ENCODE results near the gene FGFR2. TPM values are rescaled to one million over a fixed set of nuclear protein-coding genes. Genes with fewer than 3 reads are reported as not detected.

Gene FGFR2
- polyA plus RNA-seq, 4 donors = 1.1 to 31.2 (median 2.6) TPM

DNA sequence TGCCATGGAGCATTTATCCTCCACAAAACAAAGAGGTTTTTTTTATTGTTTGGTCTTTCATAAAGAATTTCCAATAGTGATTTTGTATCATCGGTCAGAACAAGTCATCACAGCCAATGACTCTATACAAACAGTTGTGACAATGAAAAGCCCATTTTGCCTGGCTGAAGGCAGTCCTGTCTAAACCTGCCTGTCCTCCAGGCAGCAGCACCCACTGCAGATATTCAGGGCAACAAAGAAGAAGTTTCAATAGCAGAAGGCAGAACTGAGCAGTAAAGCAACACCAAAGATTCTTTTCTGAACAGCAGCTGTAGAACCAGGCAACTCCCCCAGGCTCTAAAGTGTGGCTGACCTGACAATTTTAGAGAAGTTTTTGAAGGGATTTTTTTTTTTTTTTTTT is 169.4 kb downstream of the FGFR2 start:
- no peak for FAIRE-seq

More for the DNA sequence above, 169.4 kb downstream of the FGFR2 start:
- no peaks in the 10 kb centered on the region for H3K36me3 ChIP-seq (ENCODE audit: control insufficient read depth in 3 of 3, insufficient read depth in 2 of 3, low read depth in 1 of 3, low read length in 3 of 3)
- H3K4me3 ChIP-seq (ENCODE audit: low read depth in 1 of 3, low read length in 3 of 3) = no peak overlapping the region
- H3K27ac ChIP-seq (ENCODE audit: low read depth in 1 of 3, low read length in 2 of 3) = no peak overlapping the region
- H3K27me3 ChIP-seq (ENCODE audit: control insufficient read depth in 3 of 3, insufficient read depth in 3 of 3, low read length in 3 of 3) = no peaks in the 10 kb centered on the region
- no peaks in the 10 kb centered on the region for H3K9me3 ChIP-seq (ENCODE audit: control insufficient read depth in 2 of 2, insufficient read depth in 1 of 2, low read depth in 1 of 2, low read length in 1 of 2)
- 78 to 84% (median 80%) methylated on average over 1 of the region's 1 CpG for WGBS, 3 donors
- no peak for DNase-seq
- H3K4me1 ChIP-seq (ENCODE audit: control insufficient read depth in 3 of 3, insufficient read depth in 2 of 3, low read depth in 1 of 3, low read length in 2 of 3) = peaks cover 0 to 11% (median 0%) of the 10 kb centered on the region in 3 donors

All from small intestine (tissue), 7 donors.